Measurements from ENCODE around the gene SESN3.
"Not testable (repeated sequence)": the region's sequence is repeated elsewhere in the genome, so short reads cannot be mapped to it uniquely, and the experiment has no call there.

The SESN3 gene

DNA sequence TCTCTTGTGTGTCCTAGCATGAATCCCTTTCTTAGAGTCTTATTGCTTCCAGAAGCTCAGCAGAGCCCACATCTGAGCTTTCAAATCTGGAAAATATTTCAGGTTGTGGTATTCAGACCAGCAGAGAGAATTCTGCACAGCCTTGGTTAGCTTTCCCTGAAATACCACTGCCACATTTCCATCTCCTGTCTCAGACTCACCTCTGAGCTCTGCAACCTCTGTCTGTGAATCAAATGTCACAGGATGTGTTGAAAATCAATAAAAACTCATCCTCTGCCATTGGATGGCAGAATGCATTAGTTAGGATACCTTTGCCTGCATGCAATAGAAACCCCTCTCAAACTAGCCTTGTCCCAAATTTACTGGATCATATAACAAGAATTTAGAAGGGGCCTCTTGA lies 93.7 kb downstream of the SESN3 start:
- H3K4me2 ChIP-seq (ENCODE audit: low read depth, low read length) = no peak overlapping the region
- no peaks in the 10 kb centered on the region for H3K27me3 ChIP-seq (replicated peaks; ENCODE audit: insufficient read depth, low read length)
- H3K9me2 ChIP-seq (replicated peaks; ENCODE audit: insufficient read depth, low read length) = no peaks in the 10 kb centered on the region
- H3K9ac ChIP-seq (ENCODE audit: low read length) = no peak overlapping the region
- H3K27ac ChIP-seq (ENCODE audit: low read length) = no peak overlapping the region
- TF ChIP-seq EZH2 (optimal IDR thresholded peaks at IDR 0.05; ENCODE audit: low read depth, low read length) = no peak
- TF ChIP-seq, protein P1, sequence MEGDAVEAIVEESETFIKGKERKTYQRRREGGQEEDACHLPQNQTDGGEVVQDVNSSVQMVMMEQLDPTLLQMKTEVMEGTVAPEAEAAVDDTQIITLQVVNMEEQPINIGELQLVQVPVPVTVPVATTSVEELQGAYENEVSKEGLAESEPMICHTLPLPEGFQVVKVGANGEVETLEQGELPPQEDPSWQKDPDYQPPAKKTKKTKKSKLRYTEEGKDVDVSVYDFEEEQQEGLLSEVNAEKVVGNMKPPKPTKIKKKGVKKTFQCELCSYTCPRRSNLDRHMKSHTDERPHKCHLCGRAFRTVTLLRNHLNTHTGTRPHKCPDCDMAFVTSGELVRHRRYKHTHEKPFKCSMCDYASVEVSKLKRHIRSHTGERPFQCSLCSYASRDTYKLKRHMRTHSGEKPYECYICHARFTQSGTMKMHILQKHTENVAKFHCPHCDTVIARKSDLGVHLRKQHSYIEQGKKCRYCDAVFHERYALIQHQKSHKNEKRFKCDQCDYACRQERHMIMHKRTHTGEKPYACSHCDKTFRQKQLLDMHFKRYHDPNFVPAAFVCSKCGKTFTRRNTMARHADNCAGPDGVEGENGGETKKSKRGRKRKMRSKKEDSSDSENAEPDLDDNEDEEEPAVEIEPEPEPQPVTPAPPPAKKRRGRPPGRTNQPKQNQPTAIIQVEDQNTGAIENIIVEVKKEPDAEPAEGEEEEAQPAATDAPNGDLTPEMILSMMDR (IDR thresholded peaks at IDR 0.05; ENCODE audit: low read length) = no peak
- TF ChIP-seq EZH2phosphoT487 (IDR thresholded peaks at IDR 0.05; ENCODE audit: low read length) = no peak
- H2AFZ ChIP-seq (ENCODE audit: low read length) = no peak overlapping the region
- no peak for DNase-seq
- no peaks in the 10 kb centered on the region for H4K20me1 ChIP-seq (ENCODE audit: insufficient read depth, low read length)
- H3K79me2 ChIP-seq (ENCODE audit: low read length) = no peaks in the 10 kb centered on the region
- H3K36me3 ChIP-seq (replicated peaks; ENCODE audit: insufficient read depth, low read length) = no peaks in the 10 kb centered on the region
- no peak overlapping the region for H3K4me3 ChIP-seq (ENCODE audit: low read length)
- no peaks in the 10 kb centered on the region for H3K9me3 ChIP-seq (replicated peaks; ENCODE audit: insufficient read depth, low read length)
- H3K4me1 ChIP-seq (ENCODE audit: low read length) = no peaks in the 10 kb centered on the region
- no peaks in the 10 kb centered on the region for H3F3A ChIP-seq (ENCODE audit: insufficient read depth, low read length)

DNA sequence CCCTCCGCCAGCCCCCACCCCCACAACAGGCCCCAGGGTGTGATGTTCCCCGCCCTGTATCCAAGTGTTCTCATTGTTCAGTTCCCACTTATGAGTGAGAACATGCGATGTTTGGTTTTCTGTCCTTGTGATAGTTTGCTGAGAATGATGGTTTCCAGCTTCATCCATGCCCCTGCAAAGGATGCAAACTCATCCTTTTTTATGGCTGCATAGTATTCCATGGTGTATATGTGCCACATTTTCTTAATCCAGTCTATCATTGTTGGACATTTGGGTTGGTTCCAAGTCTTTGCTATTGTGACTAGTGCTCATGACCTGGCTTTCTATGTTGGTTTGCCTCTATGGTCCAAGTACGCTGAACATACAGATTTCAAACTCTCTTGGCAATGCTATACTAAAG lies 94.3 kb downstream of the SESN3 start:
- not testable (repeated sequence) for DNase-seq; H3K9me3 ChIP-seq (replicated peaks; ENCODE audit: insufficient read depth, low read length)

DNA sequence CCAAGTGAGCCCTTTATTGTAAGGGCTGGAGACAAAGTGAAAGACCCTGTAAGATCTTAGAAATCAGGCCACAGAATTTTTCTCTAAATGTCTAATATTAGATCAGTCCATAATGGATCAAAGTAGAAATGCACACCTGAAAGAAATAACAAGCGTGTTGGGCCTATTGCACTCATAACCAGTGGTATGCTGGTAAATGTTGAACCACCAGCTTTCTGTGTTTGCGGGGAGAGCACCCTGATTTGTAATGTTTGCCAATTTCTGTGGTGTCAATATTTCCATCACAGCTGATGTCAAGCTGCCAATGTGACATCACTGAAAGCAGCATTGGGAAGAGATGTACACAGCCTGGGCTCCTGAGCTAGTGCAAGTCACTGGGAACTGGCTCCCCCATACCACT lies 95.1 kb downstream of the SESN3 start:
- no peaks in the 10 kb centered on the region for H3K27me3 ChIP-seq (replicated peaks; ENCODE audit: insufficient read depth, low read length)
- no peaks in the 10 kb centered on the region for H4K20me1 ChIP-seq (ENCODE audit: insufficient read depth, low read length)
- H3K4me2 ChIP-seq (ENCODE audit: low read depth, low read length) = no peak overlapping the region
- H3K36me3 ChIP-seq (replicated peaks; ENCODE audit: insufficient read depth, low read length) = no peaks in the 10 kb centered on the region
- no peak overlapping the region for H3K4me3 ChIP-seq (ENCODE audit: low read length)
- no peaks in the 10 kb centered on the region for H3K79me2 ChIP-seq (ENCODE audit: low read length)
- H3K9me2 ChIP-seq (replicated peaks; ENCODE audit: insufficient read depth, low read length) = no peaks in the 10 kb centered on the region
- no peaks in the 10 kb centered on the region for H3K4me1 ChIP-seq (ENCODE audit: low read length)
- H3F3A ChIP-seq (ENCODE audit: insufficient read depth, low read length) = no peaks in the 10 kb centered on the region
- H3K27ac ChIP-seq (ENCODE audit: low read length) = no peak overlapping the region
- H2AFZ ChIP-seq (ENCODE audit: low read length) = no peak overlapping the region
- no peak overlapping the region for H3K9ac ChIP-seq (ENCODE audit: low read length)
- TF ChIP-seq EZH2phosphoT487 (IDR thresholded peaks at IDR 0.05; ENCODE audit: low read length) (no peak), EZH2 (optimal IDR thresholded peaks at IDR 0.05; ENCODE audit: low read depth, low read length) (no peak)
- TF ChIP-seq, protein P1 (IDR thresholded peaks at IDR 0.05; ENCODE audit: low read length) = no peak
- DNase-seq = no peak
- H3K9me3 ChIP-seq (replicated peaks; ENCODE audit: insufficient read depth, low read length) = no peaks in the 10 kb centered on the region

More for the DNA sequence above, 94.3 kb downstream of the SESN3 start:
- not testable (repeated sequence) for H3K79me2 ChIP-seq (ENCODE audit: low read length); H3K9ac ChIP-seq (ENCODE audit: low read length); H3F3A ChIP-seq (ENCODE audit: insufficient read depth, low read length); H3K9me2 ChIP-seq (replicated peaks; ENCODE audit: insufficient read depth, low read length); H4K20me1 ChIP-seq (ENCODE audit: insufficient read depth, low read length); H3K4me1 ChIP-seq (ENCODE audit: low read length); H3K4me2 ChIP-seq (ENCODE audit: low read depth, low read length); H3K27ac ChIP-seq (ENCODE audit: low read length); H3K4me3 ChIP-seq (ENCODE audit: low read length); H3K36me3 ChIP-seq (replicated peaks; ENCODE audit: insufficient read depth, low read length); H3K27me3 ChIP-seq (replicated peaks; ENCODE audit: insufficient read depth, low read length); H2AFZ ChIP-seq (ENCODE audit: low read length)

DNA sequence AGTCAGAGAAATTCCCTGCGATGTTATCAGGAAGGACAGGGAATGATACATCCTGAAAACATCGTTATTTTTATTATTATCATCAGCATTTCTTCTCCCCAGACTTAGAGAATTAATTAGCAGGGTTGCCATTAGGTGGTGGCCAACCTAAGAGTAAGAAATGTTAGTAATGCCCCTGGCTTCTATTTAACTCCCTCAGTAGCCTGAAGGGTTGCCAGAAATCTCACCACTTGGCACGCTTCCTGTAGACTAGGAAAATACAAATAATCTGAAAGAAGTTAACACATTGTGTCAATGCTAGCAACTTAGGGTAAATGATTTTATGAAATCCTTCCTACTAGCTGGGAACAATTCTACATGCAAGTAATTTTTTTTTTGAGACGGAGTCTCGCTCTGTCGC lies 95.8 kb downstream of the SESN3 start:
- Histone ChIP-seq H3K9ac (ENCODE audit: low read length) (no peak overlapping the region), H3K27me3 (replicated peaks; ENCODE audit: insufficient read depth, low read length) (no peaks in the 10 kb centered on the region), H3K4me1 (ENCODE audit: low read length) (no peaks in the 10 kb centered on the region), H3K36me3 (replicated peaks; ENCODE audit: insufficient read depth, low read length) (no peaks in the 10 kb centered on the region), H4K20me1 (ENCODE audit: insufficient read depth, low read length) (no peaks in the 10 kb centered on the region), H3K9me2 (replicated peaks; ENCODE audit: insufficient read depth, low read length) (no peaks in the 10 kb centered on the region), H3K27ac (ENCODE audit: low read length) (no peak overlapping the region), H3K4me2 (ENCODE audit: low read depth, low read length) (no peak overlapping the region), H3K79me2 (ENCODE audit: low read length) (no peaks in the 10 kb centered on the region), H3K4me3 (ENCODE audit: low read length) (no peak overlapping the region), H3F3A (ENCODE audit: insufficient read depth, low read length) (no peaks in the 10 kb centered on the region), H3K9me3 (replicated peaks; ENCODE audit: insufficient read depth, low read length) (no peaks in the 10 kb centered on the region), H2AFZ (ENCODE audit: low read length) (no peak overlapping the region)
- DNase-seq = no peak
- no peak for TF ChIP-seq EZH2 (optimal IDR thresholded peaks at IDR 0.05; ENCODE audit: low read depth, low read length)
- TF ChIP-seq, protein P1 (IDR thresholded peaks at IDR 0.05; ENCODE audit: low read length) = no peak
- no peak for TF ChIP-seq EZH2phosphoT487 (IDR thresholded peaks at IDR 0.05; ENCODE audit: low read length)

All from MM.1S (cell line).